Measurements from ENCODE around the gene DDR1.
A peak's percentile ranks its signal among the peaks of the same experiment; 100 is the strongest.

Gene DDR1

DNA sequence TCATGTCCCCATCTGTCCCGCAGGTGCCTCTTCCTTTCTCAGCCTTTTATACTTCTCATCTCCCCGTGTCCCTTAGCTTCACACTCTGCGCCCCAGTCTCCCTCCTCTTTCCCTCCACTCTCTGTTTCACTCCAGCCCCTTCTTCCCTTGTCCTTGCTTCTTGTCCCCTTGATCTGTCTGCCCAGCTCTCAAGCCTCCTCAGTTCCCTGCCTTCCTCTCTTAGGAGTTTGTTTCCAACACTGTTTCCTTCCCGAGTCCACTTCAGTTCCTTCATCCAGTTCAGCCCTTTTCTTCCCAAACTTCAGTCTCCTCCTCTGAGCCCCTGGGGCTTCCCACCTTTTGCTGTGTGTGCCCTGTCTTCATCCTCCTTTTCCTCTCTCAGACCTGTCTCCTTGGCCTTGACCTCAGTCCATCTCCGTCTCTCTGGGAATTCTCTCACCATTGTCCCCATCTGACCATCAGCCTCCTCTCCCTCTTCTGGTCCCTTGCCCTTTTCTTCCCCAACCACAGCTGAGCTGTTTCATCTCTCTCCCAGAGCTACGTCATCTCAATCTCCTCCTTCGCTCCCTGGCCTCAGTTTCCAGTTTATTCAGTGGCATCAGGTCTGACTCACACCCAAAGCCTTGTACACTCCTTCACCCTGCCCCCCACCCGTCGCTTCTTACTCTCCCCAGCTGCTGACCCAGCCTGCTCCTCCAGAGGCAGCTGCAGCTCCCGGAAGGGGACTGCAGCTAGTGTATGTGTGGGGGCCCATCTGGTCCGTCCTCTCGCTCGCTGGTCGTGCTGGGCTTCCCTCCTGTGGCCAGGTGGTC is 2.7 kb upstream of the DDR1 start:
- no peak for DNase-seq

DNA sequence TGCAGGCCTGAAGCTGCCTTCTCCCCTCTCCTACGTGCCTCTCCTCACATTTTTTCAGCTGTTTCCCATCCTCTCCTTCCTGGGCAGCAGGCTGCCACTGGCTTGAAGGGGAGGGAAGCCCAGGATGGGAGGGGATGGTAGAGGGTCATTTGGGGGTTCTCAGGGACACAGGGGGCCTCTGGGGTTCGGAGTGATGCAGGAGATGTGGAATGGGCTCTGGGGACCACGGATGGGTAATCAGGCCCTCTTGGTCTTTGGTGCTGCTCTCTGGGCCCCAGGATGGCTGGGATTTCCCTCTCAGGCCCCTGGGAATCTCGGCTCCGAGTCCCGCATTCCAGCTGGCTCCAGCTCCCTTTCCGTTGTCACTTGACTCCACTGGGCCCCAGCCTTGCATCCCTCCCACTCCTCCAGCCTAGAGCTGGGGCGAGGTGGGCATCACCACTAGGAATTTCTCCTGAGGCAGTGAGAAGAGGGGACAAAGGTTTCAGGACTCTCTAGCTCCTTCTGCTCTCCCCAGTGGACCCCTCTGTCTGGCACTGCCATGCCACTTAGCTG is 2.0 kb upstream of the DDR1 start:
- DNase-seq: no peak

DNA sequence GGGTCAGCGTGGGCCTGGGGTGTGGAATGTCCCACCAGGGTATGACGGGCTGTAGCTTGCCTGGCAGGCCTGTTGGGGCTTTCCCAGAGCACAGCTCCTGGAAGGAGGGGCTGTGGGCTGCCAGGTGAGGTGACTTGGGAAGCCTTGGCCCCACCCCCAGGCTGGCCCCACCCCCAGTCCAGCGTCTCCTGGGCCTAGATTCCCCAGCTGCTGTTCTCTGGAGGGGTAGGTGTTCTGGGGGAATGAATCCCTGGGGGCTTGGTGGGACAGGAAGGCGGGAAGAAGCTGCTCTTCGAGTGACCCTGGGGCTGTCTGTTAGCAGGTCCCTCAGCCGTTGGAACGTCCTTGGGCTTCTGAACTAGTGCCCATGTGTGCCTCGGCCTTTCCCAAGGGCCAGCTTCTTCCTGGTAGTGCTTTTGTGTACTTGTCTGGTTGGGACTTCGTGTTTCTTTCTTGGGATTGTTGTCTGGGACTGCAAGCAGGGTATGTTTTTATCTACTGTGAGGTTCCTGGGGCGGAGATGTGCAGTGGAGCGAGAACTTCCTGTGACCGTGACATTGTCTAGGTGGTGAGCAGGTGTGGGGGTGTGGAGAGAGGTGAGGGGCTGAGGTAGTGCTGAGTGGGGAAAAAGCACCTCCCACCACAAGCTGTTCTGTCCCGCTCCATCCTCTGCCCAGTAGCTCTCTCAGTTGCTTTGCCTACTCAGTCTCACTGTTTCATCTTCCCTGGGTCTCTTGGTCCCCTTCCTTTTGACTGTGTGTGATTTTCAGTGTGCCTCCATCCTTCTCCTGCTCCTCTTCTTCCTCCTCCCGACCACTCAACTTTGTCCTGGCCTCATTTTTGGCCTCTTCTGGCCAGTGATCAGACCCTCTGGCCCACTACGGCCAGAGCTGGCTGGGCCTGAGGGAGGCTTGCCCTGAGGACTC is 1.3 kb upstream of the DDR1 start:
- DNase-seq: peak; percentile 28

DNA sequence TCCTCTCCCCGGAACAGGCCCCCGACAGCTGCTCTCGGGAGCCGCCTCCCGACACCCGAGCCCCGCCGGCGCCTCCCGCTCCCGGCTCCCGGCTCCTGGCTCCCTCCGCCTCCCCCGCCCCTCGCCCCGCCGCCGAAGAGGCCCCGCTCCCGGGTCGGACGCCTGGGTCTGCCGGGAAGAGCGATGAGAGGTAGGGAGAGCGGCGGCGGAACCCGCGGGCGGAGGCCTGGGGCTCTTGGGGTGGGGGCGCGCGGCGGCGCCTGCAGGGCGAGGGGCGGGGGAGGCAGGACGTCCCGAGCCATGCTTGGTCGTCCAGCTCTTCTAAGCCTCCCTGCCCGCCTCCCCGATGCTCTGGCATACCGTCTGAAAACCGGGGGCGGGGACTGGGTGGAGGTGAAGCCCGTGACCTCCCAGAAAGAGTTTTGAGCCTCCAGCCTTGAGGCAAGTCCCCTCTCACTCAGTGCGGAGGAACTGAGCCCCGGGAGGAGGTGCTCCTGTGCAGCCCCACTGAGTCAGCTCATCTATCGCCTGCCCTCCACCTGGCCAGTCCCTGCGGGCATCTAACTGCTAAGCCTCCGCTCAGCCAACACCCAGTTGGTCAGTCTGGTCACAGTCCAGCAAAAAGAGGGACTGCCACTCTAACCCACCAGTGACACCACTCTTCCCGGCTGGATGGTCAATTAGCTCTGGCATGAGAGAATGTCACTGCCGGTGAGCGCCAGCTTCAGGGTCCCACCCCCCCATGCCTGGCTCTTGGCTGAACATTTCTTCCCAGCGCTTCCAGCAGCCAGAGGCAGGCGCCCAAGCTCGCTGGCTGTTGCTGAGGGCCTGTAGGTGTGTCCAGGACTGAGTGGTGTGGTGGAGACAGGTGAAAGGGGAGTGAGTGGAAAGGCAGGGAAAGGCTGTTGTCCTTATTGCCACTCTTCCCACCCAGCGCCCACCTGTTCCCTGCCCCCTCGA is 482 bp downstream of the DDR1 start:
- DNase-seq: peak; percentile 40

DNA sequence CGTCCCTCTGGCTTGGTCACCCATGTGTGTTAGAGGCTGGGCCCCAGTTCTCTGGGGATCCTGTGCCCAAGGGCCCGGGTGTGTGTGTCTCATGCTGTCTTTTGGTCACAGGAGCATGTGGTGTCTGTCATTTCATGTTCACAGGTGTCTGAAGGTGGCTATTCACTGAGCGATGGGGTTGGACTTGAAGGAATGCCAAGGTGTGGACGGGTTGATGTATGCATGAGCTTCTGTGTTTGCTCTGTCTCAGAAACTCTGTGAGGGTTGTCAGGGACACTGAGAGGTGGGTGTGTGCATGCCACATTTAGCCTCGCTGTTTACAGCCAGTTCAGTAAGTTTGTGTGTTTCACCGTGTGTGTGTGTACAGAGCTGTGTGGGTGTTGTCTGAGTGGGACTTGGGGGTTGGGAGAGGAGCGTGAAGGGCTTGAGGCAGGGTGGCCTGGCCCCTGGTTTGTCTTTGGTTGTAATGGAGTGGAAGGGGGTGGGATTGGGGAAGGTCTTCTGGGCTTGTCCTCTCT is 1.2 kb downstream of the DDR1 start:
- DNase-seq: no peak

DNA sequence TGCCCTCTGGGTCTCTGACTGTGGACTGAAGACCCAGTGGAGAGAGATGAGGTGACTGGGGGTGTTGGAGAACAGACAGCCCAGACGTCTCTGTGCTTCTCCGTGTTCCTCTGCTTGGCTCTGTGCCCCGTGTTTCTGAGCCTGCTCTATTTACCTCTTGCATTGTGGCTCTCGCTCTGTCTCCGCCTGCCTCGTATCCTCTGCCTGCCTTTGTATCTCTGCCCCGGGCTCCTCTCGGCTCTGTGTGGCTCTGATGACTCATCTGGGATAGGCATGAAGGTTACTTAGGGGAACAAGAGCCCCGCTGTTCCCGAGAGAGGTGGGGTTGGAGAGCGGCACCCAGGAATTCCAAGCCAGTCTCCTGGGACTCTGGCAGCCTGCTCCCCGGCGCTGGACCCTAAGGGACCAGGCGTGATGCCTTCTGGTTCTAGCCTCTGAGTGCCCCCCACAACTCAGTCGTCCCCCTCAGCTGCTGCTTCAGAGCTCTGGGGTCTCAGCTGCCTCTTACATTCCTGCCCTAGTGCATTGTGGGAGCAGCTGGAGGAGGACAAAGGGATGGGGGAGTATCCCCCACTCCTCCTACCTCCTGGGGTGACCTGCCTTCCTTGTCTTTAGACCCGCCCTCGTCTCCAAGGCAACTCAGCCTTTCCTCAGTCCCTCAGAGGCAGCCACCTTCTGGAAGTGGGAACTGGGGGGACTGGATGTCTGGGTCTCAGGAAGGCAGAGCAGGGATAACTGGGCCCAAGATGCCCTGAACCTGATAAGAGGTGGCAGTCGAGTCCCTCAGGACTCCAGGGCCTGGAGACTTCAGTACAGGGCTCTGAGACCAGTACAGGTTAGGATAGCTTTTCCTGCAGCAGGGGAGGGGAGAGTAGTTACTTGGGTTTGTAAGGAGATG is 1.9 kb downstream of the DDR1 start:
- DNase-seq: peak; percentile 19

DNA sequence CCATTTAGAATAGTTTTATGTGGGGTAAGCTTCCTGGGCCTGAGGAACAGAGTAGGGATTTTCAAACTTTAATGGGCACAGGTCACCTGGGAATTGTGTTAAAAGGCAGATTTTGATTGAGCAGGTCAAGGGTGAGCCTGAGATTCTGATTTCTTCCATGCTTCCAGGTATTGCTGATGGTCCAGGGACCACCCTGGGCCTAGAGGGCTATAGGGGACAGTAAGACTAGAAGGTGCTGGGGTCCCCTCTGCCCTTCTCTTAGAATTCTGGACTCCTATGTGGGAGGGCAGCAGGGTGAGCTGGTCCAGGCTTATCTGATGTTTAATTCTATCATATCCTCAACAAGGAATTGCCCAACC is 2.6 kb downstream of the DDR1 start:
- no peak for DNase-seq

DNA sequence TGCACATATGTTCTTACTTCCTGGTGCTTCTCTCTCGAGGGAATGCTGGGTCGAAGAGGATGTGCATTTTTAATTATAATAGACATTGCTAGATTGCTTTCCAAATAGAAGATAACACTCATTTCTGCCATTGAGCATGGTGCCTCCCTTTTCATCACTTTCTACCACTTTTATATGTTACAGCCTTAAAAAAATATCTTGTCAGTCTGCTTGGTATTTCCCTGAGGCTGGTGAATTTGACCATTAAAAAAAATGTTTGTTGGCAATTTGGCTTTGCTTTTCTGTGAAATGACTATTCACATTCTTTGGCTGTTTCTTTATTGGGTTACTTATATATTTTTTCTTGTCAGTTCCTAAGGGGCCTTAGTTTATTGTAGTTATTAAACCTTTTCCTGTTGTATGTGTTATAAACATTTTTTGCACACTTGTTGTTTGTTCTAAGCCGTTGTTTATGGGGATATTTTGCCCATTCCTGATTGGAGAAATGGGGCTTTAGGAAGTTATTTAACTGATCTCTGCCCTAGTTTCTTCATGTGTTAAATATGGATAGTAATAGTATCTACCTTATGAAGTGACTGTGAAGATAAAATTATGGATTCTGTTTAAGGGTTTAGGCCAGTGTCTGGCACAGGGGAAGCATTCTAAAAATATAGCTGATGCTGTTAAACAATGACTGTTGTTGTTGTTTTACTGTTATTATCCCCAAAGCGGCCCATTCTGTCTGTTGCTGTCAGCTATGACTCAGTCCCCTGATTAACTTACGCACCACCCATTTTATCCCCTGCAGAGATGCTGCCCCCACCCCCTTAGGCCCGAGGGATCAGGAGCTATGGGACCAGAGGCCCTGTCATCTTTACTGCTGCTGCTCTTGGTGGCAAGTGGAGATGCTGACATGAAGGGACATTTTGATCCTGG is 3.8 kb downstream of the DDR1 start:
- no peak for DNase-seq

DNA sequence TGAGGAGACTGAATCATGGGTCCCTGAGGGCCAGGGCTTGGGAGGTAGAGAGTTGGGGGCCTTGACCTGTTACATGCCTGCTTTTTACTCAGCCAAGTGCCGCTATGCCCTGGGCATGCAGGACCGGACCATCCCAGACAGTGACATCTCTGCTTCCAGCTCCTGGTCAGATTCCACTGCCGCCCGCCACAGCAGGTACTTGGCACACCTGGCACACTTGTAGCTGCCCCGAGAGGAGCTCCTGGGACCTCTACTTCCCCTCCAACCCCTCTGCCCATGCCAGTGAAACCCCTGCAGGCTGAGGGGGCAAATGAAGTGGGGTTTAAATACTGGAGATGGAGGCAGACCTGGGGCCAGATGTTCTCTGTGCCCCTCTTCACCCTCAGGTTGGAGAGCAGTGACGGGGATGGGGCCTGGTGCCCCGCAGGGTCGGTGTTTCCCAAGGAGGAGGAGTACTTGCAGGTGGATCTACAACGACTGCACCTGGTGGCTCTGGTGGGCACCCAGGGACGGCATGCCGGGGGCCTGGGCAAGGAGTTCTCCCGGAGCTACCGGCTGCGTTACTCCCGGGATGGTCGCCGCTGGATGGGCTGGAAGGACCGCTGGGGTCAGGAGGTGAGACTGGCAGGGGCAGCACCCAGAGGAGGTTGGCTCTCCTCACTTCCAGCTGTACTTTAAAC is 4.6 kb downstream of the DDR1 start:
- no peak for DNase-seq

DNA sequence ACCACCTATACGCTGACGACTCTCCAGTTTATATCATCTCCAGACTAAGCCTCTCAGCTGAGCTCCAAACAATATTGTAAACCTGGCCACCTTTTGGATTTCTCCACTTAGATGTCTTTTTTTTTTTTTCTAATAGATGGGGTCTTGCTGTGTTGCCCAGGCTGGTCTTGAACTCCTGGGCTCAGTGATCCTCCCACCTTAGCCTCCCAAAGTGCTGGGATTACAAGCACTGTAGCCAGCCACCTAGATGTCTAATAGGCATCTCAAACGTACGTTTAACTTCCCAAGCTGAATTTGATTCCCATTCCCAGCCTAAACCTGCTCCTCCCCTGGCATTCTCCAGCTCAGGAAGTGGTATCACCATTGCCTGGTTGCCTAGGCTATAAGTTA is 5.2 kb downstream of the DDR1 start:
- DNase-seq: no peak

DNA sequence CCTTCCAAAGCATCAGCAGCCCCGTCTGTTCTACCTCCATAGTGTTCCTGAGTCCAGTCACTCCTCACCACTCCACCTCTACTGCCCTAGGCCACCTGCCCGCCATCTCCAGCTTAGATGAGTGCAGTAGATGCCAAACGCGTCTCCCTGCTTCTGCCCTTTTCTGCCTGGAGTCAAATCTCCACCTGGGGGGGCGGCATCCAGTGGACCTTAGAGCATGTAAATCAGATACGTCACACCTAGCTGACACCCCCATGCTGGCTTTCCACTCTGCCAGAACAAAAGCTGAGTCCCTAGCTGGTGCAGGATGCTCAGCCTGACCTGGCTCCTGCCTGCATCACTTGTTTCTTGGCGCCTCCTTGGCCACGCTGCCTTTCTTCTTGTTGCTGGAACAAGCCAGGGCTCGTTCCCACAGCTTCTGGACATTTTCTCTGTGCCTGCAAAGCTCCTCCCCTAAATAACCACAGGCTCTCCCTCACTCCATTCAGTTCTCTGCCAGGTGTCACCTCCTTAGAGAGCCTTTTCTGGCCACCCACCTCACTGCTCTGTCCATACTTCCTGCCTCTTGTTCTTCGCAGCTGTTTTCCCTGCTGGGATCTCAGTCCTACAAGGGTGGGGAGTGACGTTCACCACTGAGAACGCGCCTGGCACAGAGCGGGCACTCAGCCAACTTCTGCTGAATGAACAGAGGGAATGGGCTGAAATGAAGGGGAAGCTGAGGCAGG is 5.8 kb downstream of the DDR1 start:
- no peak for DNase-seq

DNA sequence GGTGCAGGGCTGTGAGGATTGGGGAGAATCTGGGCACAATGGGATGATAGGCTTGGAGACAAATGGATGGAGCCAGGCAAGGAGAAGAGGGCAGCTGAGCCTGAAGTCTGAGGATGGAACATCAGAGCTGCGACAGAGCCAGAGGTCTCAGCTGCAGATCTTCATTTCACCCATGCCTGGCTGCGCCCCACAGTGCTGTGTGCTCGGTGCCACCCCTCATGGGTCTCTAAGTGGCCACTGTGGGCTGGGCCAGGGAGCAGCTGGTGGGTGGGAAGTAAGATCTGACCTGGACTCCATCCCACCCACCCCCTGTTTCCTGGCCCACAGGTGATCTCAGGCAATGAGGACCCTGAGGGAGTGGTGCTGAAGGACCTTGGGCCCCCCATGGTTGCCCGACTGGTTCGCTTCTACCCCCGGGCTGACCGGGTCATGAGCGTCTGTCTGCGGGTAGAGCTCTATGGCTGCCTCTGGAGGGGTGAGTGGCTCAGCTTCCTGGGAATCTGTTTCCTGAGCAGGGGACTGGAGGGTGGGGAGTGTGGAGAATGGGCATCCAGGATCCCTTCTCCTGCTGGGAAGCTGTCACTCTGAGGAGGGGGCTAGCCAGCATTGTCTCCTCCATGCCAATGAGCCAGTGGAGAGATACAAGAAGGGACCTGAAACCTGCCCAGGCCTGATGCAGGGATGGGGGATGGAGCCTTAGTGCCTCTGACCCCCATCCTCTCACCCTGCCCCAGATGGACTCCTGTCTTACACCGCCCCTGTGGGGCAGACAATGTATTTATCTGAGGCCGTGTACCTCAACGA is 6.5 kb downstream of the DDR1 start:
- DNase-seq: no peak

DNA sequence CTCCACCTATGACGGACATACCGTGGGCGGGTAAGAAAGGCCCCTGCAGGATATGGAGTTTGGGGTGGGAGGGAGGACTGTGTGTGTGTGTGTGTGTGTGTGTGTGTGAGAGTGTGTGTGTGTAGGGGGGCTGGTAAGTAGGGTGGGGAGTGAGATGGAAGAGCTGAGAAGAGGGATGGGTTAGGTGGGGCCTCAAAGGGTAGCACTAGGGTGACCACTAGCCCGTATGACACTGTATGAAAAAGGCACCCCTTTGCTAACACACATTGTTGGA is 7.1 kb downstream of the DDR1 start:
- no peak for DNase-seq

DNA sequence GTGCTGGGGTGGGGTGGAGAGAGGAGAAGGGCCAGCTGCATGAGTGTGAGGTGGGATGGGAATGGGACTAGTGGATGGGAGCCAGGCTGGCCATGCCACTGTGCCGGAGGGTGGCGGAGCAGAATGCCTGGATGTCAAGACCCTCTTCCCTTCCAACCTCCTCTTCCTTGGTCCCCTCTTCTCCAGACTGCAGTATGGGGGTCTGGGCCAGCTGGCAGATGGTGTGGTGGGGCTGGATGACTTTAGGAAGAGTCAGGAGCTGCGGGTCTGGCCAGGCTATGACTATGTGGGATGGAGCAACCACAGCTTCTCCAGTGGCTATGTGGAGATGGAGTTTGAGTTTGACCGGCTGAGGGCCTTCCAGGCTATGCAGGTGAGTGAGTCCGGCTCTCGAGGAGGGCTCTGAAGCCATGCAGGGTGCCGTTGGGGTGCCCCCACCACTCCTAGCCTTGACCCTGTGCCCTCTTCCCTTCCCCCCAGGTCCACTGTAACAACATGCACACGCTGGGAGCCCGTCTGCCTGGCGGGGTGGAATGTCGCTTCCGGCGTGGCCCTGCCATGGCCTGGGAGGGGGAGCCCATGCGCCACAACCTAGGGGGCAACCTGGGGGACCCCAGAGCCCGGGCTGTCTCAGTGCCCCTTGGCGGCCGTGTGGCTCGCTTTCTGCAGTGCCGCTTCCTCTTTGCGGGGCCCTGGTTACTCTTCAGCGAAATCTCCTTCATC is 7.7 kb downstream of the DDR1 start:
- no peak for DNase-seq

DNA sequence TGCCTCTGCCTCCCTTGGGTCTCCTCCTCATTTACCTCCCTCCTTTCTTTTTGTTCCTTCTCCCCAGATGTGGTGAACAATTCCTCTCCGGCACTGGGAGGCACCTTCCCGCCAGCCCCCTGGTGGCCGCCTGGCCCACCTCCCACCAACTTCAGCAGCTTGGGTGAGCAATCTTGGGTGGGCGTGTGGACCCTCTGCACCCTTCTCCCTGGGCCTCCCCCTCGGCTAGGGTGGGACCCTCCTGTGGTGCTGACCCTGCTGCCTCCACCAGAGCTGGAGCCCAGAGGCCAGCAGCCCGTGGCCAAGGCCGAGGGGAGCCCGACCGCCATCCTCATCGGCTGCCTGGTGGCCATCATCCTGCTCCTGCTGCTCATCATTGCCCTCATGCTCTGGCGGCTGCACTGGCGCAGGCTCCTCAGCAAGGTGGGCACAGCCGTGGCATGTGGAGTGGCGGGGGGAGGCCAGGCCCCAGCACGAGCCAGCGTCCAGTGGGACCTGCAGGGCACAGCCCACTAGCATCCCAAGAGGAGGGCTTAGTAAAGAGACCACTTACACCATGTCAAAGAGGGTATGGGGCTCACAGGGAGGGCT is 8.8 kb downstream of the DDR1 start:
- no peak for DNase-seq

DNA sequence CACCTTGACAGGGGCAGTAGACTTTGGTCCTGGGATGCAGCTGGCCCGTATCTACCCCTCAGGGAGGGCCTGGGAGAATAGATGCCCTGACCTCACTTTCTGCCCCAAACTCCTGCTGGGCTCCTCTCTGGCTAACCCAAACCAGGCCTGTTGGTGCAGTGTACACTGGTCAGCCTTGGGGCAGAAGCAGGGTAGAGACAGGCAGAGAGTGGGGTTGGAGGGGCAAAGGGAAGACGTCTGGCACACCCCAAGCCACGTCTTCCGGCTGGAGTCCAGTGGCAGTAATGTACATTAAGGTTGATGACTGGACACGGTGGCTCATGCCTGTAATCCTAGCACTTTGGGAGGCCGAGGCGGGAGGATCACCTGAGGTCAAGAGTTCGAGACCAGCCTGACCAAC is 9.3 kb downstream of the DDR1 start:
- DNase-seq: no peak

DNA sequence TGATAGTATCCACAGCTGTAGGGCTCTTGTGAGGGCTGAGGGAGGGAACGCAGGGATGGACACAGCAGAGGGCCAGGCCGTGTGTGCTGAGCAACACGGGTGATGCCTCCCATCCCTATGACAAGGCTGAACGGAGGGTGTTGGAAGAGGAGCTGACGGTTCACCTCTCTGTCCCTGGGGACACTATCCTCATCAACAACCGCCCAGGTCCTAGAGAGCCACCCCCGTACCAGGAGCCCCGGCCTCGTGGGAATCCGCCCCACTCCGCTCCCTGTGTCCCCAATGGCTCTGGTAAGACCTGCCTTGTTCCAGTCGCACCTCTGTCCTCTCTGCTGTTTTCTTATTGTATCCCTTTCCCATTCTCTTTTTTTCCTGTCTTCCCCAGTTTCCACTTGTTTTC is 10.1 kb downstream of the DDR1 start:
- DNase-seq: no peak
